BJ (cell line): ENCODE measurements around the gene SEPTIN1. TPM values are rescaled to one million over a fixed set of nuclear protein-coding genes. Genes with fewer than 3 reads are reported as not detected.
A peak's percentile ranks its signal among the peaks of the same experiment; 100 is the strongest.

Experiments used
- CTCF ChIA-PET: fragments of 350-600 bp; formaldehyde crosslinking; extraction: SDS; loops from one replicate; lab custom pipeline; 2021; ENCODE audit warnings: antibody characterized with exemption, inconsistent platforms; lab: Yijun Ruan, JAX
- POLR2A ChIA-PET: fragments of 300-600 bp; sonication (Branson Sonifier 250); formaldehyde crosslinking; extraction: SDS; loops from one replicate; lab custom pipeline; 2021; ENCODE audit warnings: antibody characterized with exemption; lab: Charles Lee
- DNase-seq: peaks from one replicate; pipeline ENCODE4 v3.0.0-alpha.2; 2011; ENCODE audit warnings: low read depth
- H3K27me3 ChIP-seq: 2 replicates; pipeline ENCODE4 v1.6.0; 2011; ENCODE audit warnings: low read length; ENCODE audit not compliant: control insufficient read depth, insufficient read depth
- H3K36me3 ChIP-seq: 2 replicates; pipeline ENCODE4 v1.5.1; 2011; ENCODE audit warnings: low read length; ENCODE audit not compliant: control insufficient read depth, insufficient read depth
- H3K4me3 ChIP-seq: 2 replicates; pipeline ENCODE4 v1.5.1; 2011; ENCODE audit warnings: low read depth, mild to moderate bottlenecking, control low read depth, low read length
- CTCF ChIP-seq: IDR thresholded peaks from 2 replicates; pipeline ENCODE4 v1.5.1; 2011; ENCODE audit warnings: low read depth, mild to moderate bottlenecking, control low read depth, inconsistent platforms, low read length, moderate library complexity; ENCODE audit not compliant: insufficient read depth
- polyA plus RNA-seq: library from polyadenylated mRNA; depleted of rRNA; stranded (reverse); fragments of >200 nt; gene quantifications from 2 replicates; pipeline ENCODE4 v1.2.3, GENCODE V29; 2011

SEPTIN1 gene
- polyA plus RNA-seq, 1 experiment = 0.17 TPM

GRCh38 chr16:30409125-30410060 lies 27.0 kb upstream of the SEPTIN1 start:
- POLR2A ChIA-PET = no interaction called here
- Histone ChIP-seq H3K36me3 (peaks cover 7% of the 10 kb centered on the region), H3K4me3 (no peak overlapping the region), H3K27me3 (no peaks in the 10 kb centered on the region)
- peak; percentile 17 for DNase-seq
- CTCF ChIA-PET = interaction anchor here (0.6 to 2.4 kb wide), 21 partner anchors 8 to 318 kb away, joined by 3 to 11 read pairs (median 4); partner anchors contain the start of genes DCTPP1, GDPD3, SEPTIN1 and TBX6
- TF ChIP-seq CTCF = peak; percentile 98

DNA sequence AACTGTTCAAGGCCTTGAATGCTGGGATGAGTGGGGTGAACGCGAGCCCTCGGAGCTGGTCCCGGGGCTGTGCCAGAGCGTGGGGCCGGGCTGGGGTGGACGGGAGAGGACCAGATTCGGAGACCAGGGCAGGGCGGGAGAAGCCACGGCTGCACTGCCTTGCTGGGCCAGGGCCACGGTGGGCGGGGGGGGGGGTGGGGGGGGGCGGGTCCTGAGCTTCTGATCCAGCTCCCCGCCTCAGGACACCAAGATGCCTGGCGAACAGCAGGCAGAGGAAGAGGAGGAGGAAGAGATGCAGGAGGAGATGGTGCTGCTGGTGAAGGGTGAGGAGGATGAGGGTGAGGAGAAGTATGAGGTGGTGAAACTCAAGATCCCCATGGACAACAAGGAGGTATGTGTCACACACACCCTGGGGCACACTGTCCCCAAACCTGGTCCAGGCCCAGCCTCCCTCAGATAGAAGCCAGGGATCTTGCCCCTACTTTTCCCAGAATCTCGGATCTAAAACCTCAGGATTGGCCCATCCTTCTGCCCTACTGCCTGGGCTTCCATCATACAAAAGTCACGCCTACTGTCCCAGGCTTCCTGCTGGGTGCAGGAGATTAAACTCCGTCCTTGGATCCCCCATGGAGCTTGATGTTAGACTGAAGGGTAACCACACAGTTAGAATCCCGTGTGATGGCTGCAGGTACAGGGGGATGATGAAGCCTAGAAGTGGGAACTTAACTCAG lies 25.6 kb upstream of the SEPTIN1 start:
- Histone ChIP-seq H3K4me3 (peak overlapping the region; percentile 57), H3K36me3 (peaks cover 4% of the 10 kb centered on the region), H3K27me3 (no peaks in the 10 kb centered on the region)
- ChIA-PET POLR2A (interaction anchor here (0.6 to 0.9 kb wide), 3 partner anchors 10 to 760 kb away, joined by 3 to 8 read pairs (median 8); partner anchors contain the start of gene PRR14), CTCF (interaction anchor here (0.7 to 2.4 kb wide), 12 partner anchors 10 to 376 kb away, joined by 3 to 11 read pairs (median 4); partner anchors contain the start of genes DCTPP1, GDPD3, TBX6 and ZNF48)
- no peak for TF ChIP-seq CTCF
- DNase-seq = no peak

GRCh38 chr16:30407102-30407803 lies 24.9 kb upstream of the SEPTIN1 start, which contains the start of gene ZNF771:
Gene ZNF771, plus strand, starts transcription at chr16:30407606. Its CDS starts 448 bp downstream, at chr16:30408054.
- H3K27me3 ChIP-seq = no peaks in the 10 kb centered on the region
- no peak for TF ChIP-seq CTCF
- ChIA-PET POLR2A (interaction anchor here (0.9 kb wide), 1 partner anchor 10 kb away, joined by 3 read pairs; no protein-coding TSS in a partner anchor), CTCF (interaction anchor here (1.0 to 2.4 kb wide), 9 partner anchors 9 to 364 kb away, joined by 3 to 6 read pairs (median 4); partner anchors contain the start of genes DCTPP1 and ZNF48)
- H3K4me3 ChIP-seq = peak within 1 kb of the TSS; percentile 57
- peaks cover 4% of the 10 kb centered on the region for H3K36me3 ChIP-seq
- DNase-seq = peak; percentile 18

DNA sequence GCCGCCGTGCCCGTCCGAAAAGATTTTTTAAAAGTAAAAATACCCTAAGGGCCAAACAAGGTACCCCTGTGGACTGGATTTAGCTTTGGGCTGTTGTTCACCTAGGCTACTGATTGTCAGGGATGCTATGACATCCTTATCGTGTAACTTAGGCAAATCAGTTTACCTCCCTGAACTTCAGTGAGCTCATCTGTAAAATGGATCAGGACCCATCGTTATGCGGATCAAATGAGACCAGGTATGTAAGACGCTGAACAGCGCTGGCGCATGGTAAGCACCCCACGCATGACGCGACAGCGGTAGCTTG lies 24.4 kb upstream of the SEPTIN1 start:
- ChIA-PET CTCF (interaction anchor here (1.0 to 3.1 kb wide), 8 partner anchors 9 to 364 kb away, joined by 3 to 8 read pairs (median 4); partner anchors contain the start of gene ZNF48), POLR2A (interaction anchor here (0.9 kb wide), 1 partner anchor 11 kb away, joined by 3 read pairs; no protein-coding TSS in a partner anchor)
- no peaks in the 10 kb centered on the region for H3K27me3 ChIP-seq
- TF ChIP-seq CTCF = no peak
- DNase-seq = no peak
- H3K4me3 ChIP-seq = peak overlapping the region; percentile 57
- peaks cover 4% of the 10 kb centered on the region for H3K36me3 ChIP-seq
